PFSK-1 (cell line): ENCODE results near the gene RAPH1.

ENCODE experiments used
- POLR2AphosphoS5 ChIP-seq: IDR thresholded peaks from 2 replicates; pipeline ENCODE4 v1.6.1; 2012; ENCODE audit warnings: low read depth, mild to moderate bottlenecking, control low read depth, low read length, moderate library complexity
- REST ChIP-seq, 2 experiments: IDR thresholded peaks; 2 replicates each; pipeline versions ENCODE4 v1.6.1 to v1.8.0; 2011 to 2012; ENCODE audit warnings: low read depth in 2 of 2, low read length in 2 of 2, control low read depth in 1 of 2, inconsistent platforms in 1 of 2, mild to moderate bottlenecking in 1 of 2, moderate library complexity in 1 of 2; ENCODE audit not compliant: insufficient read depth in 1 of 2
- SIN3A ChIP-seq: IDR thresholded peaks from 2 replicates; pipeline ENCODE4 v1.6.1; 2012; ENCODE audit warnings: mild to moderate bottlenecking, low read length, moderate library complexity, borderline replicate concordance; ENCODE audit not compliant: insufficient read depth
- TAF1 ChIP-seq: IDR thresholded peaks from 2 replicates; pipeline ENCODE4 v1.6.1; 2012; ENCODE audit warnings: low read length, control low read depth, borderline replicate concordance; ENCODE audit not compliant: insufficient read depth

GRCh38 chr2:203438528-203438927, 96.6 kb downstream of the RAPH1 start:
- TF ChIP-seq POLR2AphosphoS5 (no peak), REST (IDR thresholded peaks at IDR 0.05; ENCODE audit: insufficient read depth in 1 of 2, low read depth in 2 of 2, low read length in 2 of 2) (no peak), TAF1 (no peak), SIN3A (no peak)
